Trophoblast cell (in vitro differentiated cells and primary cell): ENCODE data around the gene SLC35E2B.

Experiments used
- DNase-seq, 2 donors: peaks; one replicate each; pipeline ENCODE4 v3.0.0-alpha.2; 2016
- H2AFZ ChIP-seq: 2 replicates; pipeline ENCODE4 v1.6.1; 2013; ENCODE audit warnings: low read length, moderate library complexity, mild to moderate bottlenecking; ENCODE audit not compliant: insufficient read depth, poor library complexity
- H2AK5ac ChIP-seq: 2 replicates; pipeline ENCODE4 v1.6.1; 2013; ENCODE audit warnings: mild to moderate bottlenecking, low read length
- H2BK120ac ChIP-seq: 2 replicates; pipeline ENCODE4 v1.6.1; 2013; ENCODE audit warnings: low read length, mild to moderate bottlenecking, moderate library complexity; ENCODE audit not compliant: insufficient read depth, poor library complexity
- H2BK12ac ChIP-seq: 2 replicates; pipeline ENCODE4 v1.6.1; 2013; ENCODE audit warnings: mild to moderate bottlenecking, low read length, moderate library complexity
- H2BK5ac ChIP-seq: 2 replicates; pipeline ENCODE4 v1.6.1; 2013; ENCODE audit warnings: low read length, low read depth, moderate library complexity, mild to moderate bottlenecking; ENCODE audit not compliant: poor library complexity
- H3K14ac ChIP-seq: 2 replicates; pipeline ENCODE4 v1.6.1; 2013; ENCODE audit warnings: mild to moderate bottlenecking, low read length
- H3K18ac ChIP-seq: 2 replicates; pipeline ENCODE4 v1.6.1; 2013; ENCODE audit warnings: mild to moderate bottlenecking, low read length
- H3K23ac ChIP-seq: 2 replicates; pipeline ENCODE4 v1.6.1; 2013; ENCODE audit warnings: low read length
- H3K27ac ChIP-seq: 2 replicates; pipeline ENCODE4 v1.5.1; 2013; ENCODE audit warnings: low read depth, mild to moderate bottlenecking, inconsistent platforms, low read length, moderate library complexity
- H3K27me3 ChIP-seq: 2 replicates; pipeline ENCODE4 v1.6.1; 2013; ENCODE audit warnings: inconsistent platforms, mild to moderate bottlenecking, low read length, moderate library complexity; ENCODE audit not compliant: insufficient read depth
- H3K36me3 ChIP-seq, 2 experiments: 1 replicate in 1 of 2; 2 replicates in 1 of 2; pipeline ENCODE4 v1.6.1; 2013; ENCODE audit warnings: low read length in 2 of 2, mild to moderate bottlenecking in 2 of 2, moderate library complexity in 1 of 2; ENCODE audit not compliant: insufficient read depth in 2 of 2, control insufficient read depth in 1 of 2
- H3K4ac ChIP-seq: 2 replicates; pipeline ENCODE4 v1.6.1; 2013; ENCODE audit warnings: low read depth, mild to moderate bottlenecking, low read length, moderate library complexity
- H3K4me1 ChIP-seq, 2 experiments: 1 replicate in 1 of 2; 2 replicates in 1 of 2; pipeline ENCODE4 v1.6.1; 2013; ENCODE audit warnings: low read length in 2 of 2, mild to moderate bottlenecking in 2 of 2, moderate library complexity in 1 of 2; ENCODE audit not compliant: insufficient read depth in 2 of 2, control insufficient read depth in 1 of 2
- H3K4me2 ChIP-seq: 2 replicates; pipeline ENCODE4 v1.6.1; 2013; ENCODE audit warnings: inconsistent platforms, mild to moderate bottlenecking, low read length, moderate library complexity
- H3K4me3 ChIP-seq: 2 replicates; pipeline ENCODE4 v1.5.1; 2013; ENCODE audit warnings: mild to moderate bottlenecking, low read depth, low read length, inconsistent platforms
- H3K79me1 ChIP-seq: one replicate; pipeline ENCODE4 v1.6.1; 2013; ENCODE audit warnings: low read length
- H3K79me2 ChIP-seq: 2 replicates; pipeline ENCODE4 v1.6.1; 2013; ENCODE audit warnings: low read length, mild to moderate bottlenecking; ENCODE audit not compliant: control insufficient read depth, insufficient read depth, poor library complexity
- H3K9ac ChIP-seq: 2 replicates; pipeline ENCODE4 v1.6.1; 2013; ENCODE audit warnings: mild to moderate bottlenecking, low read length
- H3K9me3 ChIP-seq: 2 replicates; pipeline ENCODE4 v1.6.1; 2013; ENCODE audit warnings: low read depth, mild to moderate bottlenecking, control low read depth, inconsistent platforms, low read length; ENCODE audit not compliant: insufficient read depth
- H4K12ac ChIP-seq: 2 replicates; pipeline ENCODE4 v1.6.1; 2013; ENCODE audit warnings: low read depth, mild to moderate bottlenecking, low read length, moderate library complexity
- H4K8ac ChIP-seq: 2 replicates; pipeline ENCODE4 v1.6.1; 2013; ENCODE audit warnings: low read depth, mild to moderate bottlenecking, low read length, moderate library complexity
- H4K91ac ChIP-seq: one replicate; pipeline ENCODE4 v1.6.1; 2013; ENCODE audit warnings: low read depth, mild to moderate bottlenecking, low read length, moderate library complexity
- WGBS: extraction: QIAGEN DNeasy Blood & Tissue Kit; methylation state at CpG from one replicate; pipeline ENCODE4 v1.1.7; 2013; ENCODE audit warnings: missing lambda C conversion rate; ENCODE audit not compliant: insufficient read length, insufficient coverage; ENCODE audit errors: extremely low coverage; 5-methylcytosine and 5-hydroxymethylcytosine counted together

Gene SLC35E2B

DNA sequence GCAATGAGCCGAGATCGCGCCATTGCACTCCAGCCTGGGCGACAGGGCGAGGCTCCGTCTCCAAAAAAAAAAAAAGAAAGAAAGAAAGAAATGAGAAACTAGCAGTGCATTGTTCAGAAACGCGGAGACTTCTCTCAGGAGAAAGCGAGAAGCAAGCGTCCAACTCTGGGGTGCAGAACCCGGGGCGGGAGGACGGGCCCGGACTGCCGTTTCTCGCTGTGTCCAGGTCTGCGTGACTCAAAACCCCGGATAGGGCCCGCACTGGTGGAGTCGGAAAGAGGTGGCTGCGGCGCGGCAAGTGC lies 77.7 kb downstream of the SLC35E2B start:
- H3K9ac ChIP-seq = peak overlapping the region; percentile 56
- H2BK120ac ChIP-seq = no peak overlapping the region
- no peak overlapping the region for H2AFZ ChIP-seq
- WGBS = no CpG with 5 or more reads among the region's 23 CpGs
- H3K79me1 ChIP-seq = peaks cover 8% of the 10 kb centered on the region
- no peak overlapping the region for H2AK5ac ChIP-seq
- no peak overlapping the region for H4K8ac ChIP-seq
- no peak for DNase-seq
- H3K9me3 ChIP-seq = no peaks in the 10 kb centered on the region
- H3K4me1 ChIP-seq = peaks cover 10 to 15% of the 10 kb centered on the region in 2 experiments
- peak overlapping the region; percentile 11 for H2BK5ac ChIP-seq
- H4K12ac ChIP-seq = no peak overlapping the region
- H3K4me3 ChIP-seq = peak overlapping the region; percentile 98
- peaks cover 5% of the 10 kb centered on the region for H3K79me2 ChIP-seq
- H3K23ac ChIP-seq = no peak overlapping the region
- H3K4ac ChIP-seq = no peak overlapping the region
- no peaks in the 10 kb centered on the region for H3K27me3 ChIP-seq
- H3K14ac ChIP-seq = no peak overlapping the region
- peak overlapping the region; percentile 96 for H3K4me2 ChIP-seq
- H3K18ac ChIP-seq = no peak overlapping the region
- H2BK12ac ChIP-seq = no peak overlapping the region
- peaks cover 13 to 15% of the 10 kb centered on the region in 2 experiments for H3K36me3 ChIP-seq
- H4K91ac ChIP-seq = peak overlapping the region; percentile 22
- peak overlapping the region; percentile 52 for H3K27ac ChIP-seq

DNA sequence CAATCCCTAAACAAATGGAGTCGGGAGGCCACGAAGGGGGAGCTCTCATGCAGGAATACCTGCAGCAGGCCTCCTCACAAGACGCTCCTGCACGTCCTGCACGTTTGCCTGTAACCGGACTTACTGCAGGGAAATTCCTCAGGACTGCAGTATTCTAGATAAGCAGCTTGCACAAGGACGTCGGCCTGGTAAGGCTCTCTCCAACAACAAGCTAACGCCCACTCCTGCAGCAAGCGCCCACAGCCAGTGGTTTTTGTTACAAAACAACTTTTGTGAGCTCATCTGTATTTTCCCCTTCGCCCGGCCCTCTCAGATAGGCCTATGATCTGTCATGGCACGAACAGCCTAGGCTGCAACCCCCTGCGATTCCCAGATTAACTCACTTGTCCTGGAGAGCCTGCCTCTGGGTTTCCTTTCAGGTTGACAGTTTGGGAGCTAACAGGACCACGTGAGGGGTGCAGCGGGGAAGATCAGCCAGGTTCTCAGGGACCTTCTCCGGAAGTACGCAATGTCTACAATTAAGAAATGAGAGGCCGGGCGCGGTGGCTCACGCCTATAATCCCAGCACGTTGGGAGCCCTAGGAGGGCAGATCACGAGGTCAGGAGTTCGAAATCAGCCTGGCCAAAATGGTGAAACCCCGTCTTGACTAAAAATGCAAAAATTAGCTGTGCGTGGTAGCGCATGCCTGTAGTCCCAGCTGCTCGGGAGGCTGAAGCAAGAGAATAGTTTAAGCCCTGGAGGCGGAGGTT lies 78.2 kb downstream of the SLC35E2B start:
- Histone ChIP-seq H3K79me2 (peaks cover 5% of the 10 kb centered on the region), H3K4me1 (peaks cover 10 to 15% of the 10 kb centered on the region in 2 experiments)

DNA sequence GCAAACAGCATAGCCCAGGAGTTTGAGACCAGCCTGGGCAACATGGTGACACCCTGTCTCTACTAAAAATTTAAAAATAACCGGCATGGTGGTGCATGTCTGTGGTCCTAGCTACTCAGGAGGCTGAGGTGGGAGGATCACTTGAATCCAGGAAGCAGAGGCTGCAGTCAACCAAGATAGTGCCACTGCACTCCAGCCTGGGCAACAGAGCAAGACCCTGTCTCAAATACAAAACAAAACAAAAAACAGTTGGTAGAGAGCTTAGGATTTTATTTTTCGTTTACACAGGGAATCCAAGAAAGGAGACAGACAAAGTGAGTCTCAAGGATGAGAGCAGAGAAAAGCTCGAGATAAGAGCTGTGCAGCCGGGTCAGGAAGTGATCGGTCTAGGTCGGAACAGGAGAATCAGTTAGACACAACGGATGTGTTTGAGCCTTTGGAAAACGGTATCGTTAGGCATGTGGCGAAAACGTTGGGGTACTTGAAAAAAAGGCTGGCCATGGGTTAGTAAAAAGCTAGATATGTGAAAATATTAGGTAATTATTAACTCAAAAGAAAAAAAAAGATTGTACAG lies 79.0 kb downstream of the SLC35E2B start:
- Histone ChIP-seq H3K14ac (no peak overlapping the region), H3K27me3 (no peaks in the 10 kb centered on the region), H3K27ac (no peak overlapping the region), H2BK5ac (no peak overlapping the region), H2BK120ac (no peak overlapping the region), H2BK12ac (no peak overlapping the region), H3K4me2 (peak overlapping the region; percentile 96), H4K12ac (no peak overlapping the region), H3K79me2 (peaks cover 5% of the 10 kb centered on the region), H4K91ac (no peak overlapping the region), H4K8ac (no peak overlapping the region), H2AFZ (no peak overlapping the region), H3K4me3 (no peak overlapping the region), H2AK5ac (no peak overlapping the region), H3K23ac (no peak overlapping the region), H3K4ac (no peak overlapping the region), H3K18ac (no peak overlapping the region), H3K4me1 (peaks cover 10 to 15% of the 10 kb centered on the region in 2 experiments), H3K9me3 (no peaks in the 10 kb centered on the region), H3K79me1 (peaks cover 8% of the 10 kb centered on the region), H3K36me3 (peaks cover 10% of the 10 kb centered on the region in 2 experiments), H3K9ac (no peak overlapping the region)
- no peak for DNase-seq
- WGBS = no CpG with 5 or more reads among the region's 11 CpGs

More for the DNA sequence above, 78.2 kb downstream of the SLC35E2B start:
- Histone ChIP-seq H3K4me2 (peak overlapping the region; percentile 96), H3K18ac (no peak overlapping the region), H3K27me3 (no peaks in the 10 kb centered on the region), H2BK120ac (no peak overlapping the region), H2BK12ac (no peak overlapping the region), H3K36me3 (peaks cover 13% of the 10 kb centered on the region in 2 experiments), H3K14ac (no peak overlapping the region), H2AFZ (no peak overlapping the region), H4K91ac (peak overlapping the region; percentile 22), H4K12ac (no peak overlapping the region), H3K4ac (peak overlapping the region; percentile 12), H4K8ac (no peak overlapping the region), H3K23ac (no peak overlapping the region), H2BK5ac (no peak overlapping the region), H2AK5ac (no peak overlapping the region), H3K9me3 (no peaks in the 10 kb centered on the region), H3K4me3 (peak overlapping the region; percentile 98), H3K79me1 (peaks cover 8% of the 10 kb centered on the region), H3K27ac (peak overlapping the region; percentile 52), H3K9ac (no peak overlapping the region)
- peak; percentile 94 for DNase-seq
- no CpG with 5 or more reads among the region's 30 CpGs for WGBS

DNA sequence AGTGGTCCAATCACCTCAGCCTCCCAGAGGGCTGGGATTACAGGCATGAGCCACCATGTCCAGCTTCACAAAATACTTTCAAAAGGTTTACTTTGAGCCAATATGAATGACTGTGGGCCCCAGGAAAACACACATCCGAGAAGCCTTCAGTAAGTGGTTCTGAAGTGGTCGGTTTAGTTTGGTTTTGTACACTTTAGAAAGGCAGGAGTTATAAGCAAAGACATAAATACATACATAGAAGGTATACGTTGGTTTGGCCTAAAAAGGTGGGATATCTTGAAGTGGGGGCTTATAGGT lies 80.5 kb downstream of the SLC35E2B start:
- no peak overlapping the region for H4K91ac ChIP-seq
- H4K12ac ChIP-seq = no peak overlapping the region
- H2BK12ac ChIP-seq = no peak overlapping the region
- H2AK5ac ChIP-seq = no peak overlapping the region
- no peak overlapping the region for H3K4ac ChIP-seq
- H3K4me2 ChIP-seq = no peak overlapping the region
- H3K9me3 ChIP-seq = no peaks in the 10 kb centered on the region
- no peaks in the 10 kb centered on the region for H3K36me3 ChIP-seq
- H3K9ac ChIP-seq = no peak overlapping the region
- no peak overlapping the region for H2BK120ac ChIP-seq
- H3K23ac ChIP-seq = no peak overlapping the region
- H2AFZ ChIP-seq = no peak overlapping the region
- H3K27ac ChIP-seq = no peak overlapping the region
- H3K79me1 ChIP-seq = peaks cover 8% of the 10 kb centered on the region
- no peak overlapping the region for H3K4me3 ChIP-seq
- H3K4me1 ChIP-seq = peaks cover 10 to 14% of the 10 kb centered on the region in 2 experiments
- H3K14ac ChIP-seq = no peak overlapping the region
- H3K79me2 ChIP-seq = peaks cover 5% of the 10 kb centered on the region
- H3K27me3 ChIP-seq = no peaks in the 10 kb centered on the region
- no peak overlapping the region for H3K18ac ChIP-seq
- no peak overlapping the region for H4K8ac ChIP-seq
- H2BK5ac ChIP-seq = no peak overlapping the region
- no CpG with 5 or more reads among the region's 3 CpGs for WGBS
- DNase-seq = no peak
